ENCODE results near the gene TEX2. TPM values are rescaled to one million over a fixed set of nuclear protein-coding genes. Genes with fewer than 3 reads are reported as not detected.

The TEX2 gene
- total and polyA plus RNA-seq, 8 donors = 20.1 to 38.2 (median 24.5) TPM

- no peak overlapping the region for H3K4me3 ChIP-seq
- no peak overlapping the region for H3K27ac ChIP-seq
- intact Hi-C loops (cut with DNase I) = no loop called here
- H3K36me3 ChIP-seq = peaks cover 0 to 41% of the 10 kb centered on the region in 2 donors
- no peak for TF ChIP-seq CTCF (IDR thresholded peaks at IDR 0.05)
- no peaks in the 10 kb centered on the region for H3K9me3 ChIP-seq
- DNase-seq (no peak), ATAC-seq (no peak)
- H3K27me3 ChIP-seq = no peaks in the 10 kb centered on the region
- H3K4me1 ChIP-seq = no peaks in the 10 kb centered on the region
Observed at GRCh38 chr17:64163468-64163867, 99.6 kb downstream of the TEX2 start.

DNA sequence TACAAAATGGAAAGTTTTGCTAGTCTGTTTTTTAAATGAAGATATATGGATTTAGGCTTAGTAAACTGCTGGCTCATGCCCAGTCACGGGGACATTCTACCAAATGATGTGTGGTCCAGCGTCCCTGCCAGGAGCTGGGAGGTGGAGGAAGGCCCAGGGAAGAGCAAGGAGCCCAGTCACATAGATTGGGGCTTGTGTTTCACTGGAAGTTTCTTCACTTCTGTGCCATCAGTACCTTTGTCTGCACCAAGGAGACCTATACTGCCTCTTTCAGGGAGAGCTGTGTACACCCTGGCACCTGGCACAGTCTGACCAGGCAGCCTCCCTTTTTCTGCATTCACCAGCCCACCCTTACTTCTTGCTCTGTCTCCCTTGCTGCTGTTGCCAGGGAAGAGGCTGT, 100.5 kb downstream of the TEX2 start:
- ATAC-seq = no peak
- Histone ChIP-seq H3K27ac (no peak overlapping the region), H3K9me3 (no peaks in the 10 kb centered on the region), H3K4me3 (no peak overlapping the region), H3K4me1 (no peaks in the 10 kb centered on the region), H3K36me3 (peaks cover 0 to 39% of the 10 kb centered on the region in 2 donors), H3K27me3 (no peaks in the 10 kb centered on the region)
- intact Hi-C loops (cut with DNase I) = no loop called here
- DNase-seq = no peak
- TF ChIP-seq CTCF (IDR thresholded peaks at IDR 0.05) = no peak

DNA sequence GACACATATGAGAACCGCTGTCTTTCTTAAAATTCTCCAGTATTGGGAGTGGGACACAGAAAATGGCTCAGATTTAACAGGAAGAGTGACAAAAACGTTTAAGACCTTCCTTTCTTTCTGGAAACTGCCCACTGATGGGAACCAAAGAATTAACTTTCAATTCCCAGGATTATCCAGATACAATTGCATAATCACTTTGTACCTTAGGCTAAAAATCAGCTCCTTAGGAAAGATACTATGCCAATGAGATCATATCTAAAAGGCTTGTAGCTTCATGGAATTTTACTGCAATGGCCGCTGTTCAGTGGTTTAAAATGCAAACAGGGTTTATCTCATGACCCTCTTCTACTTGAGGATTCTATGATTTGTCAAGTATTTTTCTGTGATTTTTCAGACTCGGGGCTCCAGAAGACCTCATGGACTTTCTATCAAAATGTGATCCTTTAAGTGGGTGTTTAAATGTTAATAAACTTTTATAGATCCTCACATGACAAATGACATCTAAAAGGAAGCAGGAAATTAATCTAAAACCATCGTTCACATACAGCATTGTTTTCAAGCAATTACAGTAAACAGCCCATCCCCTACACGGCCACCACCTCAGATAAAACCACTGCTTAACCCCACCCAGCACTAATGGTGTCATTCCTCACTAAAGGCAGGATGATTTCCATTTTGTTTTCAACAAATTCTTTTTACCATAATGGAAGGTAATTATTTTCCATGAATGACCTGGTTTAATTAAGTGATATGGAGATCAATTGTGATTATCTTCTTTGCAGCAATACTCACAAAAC, 101.5 kb downstream of the TEX2 start:
- no peak for ATAC-seq
- peaks cover 6 to 7% of the 10 kb centered on the region in 2 donors for H3K4me1 ChIP-seq
- DNase-seq = no peak
- H3K27me3 ChIP-seq = no peaks in the 10 kb centered on the region
- H3K36me3 ChIP-seq = peaks cover 0 to 33% of the 10 kb centered on the region in 2 donors
- no peak for TF ChIP-seq CTCF (IDR thresholded peaks at IDR 0.05)
- intact Hi-C loops (cut with DNase I) = no loop called here
- H3K9me3 ChIP-seq = no peaks in the 10 kb centered on the region
- H3K4me3 ChIP-seq = no peak overlapping the region
- peak overlapping the region in 1 of 2 donors; percentile 48 for H3K27ac ChIP-seq

DNA sequence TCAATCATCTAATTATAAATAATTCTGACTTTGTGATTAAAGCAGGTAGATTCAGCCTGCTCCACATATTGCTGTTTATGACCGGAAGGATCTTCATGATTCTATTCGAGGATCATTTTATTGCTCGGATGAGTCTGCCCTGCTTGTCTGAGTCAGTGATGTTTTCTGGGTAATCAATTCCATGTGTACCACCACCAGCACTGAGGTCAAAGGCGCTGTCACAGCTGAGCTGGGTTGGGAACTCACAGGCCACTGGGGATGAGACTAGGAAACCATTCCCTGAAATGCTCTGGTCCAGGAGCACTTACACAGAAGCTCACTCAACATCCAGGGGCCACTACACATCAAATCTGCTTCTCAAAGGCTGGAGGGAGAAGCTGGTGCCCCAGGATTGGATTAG, 102.7 kb downstream of the TEX2 start:
- Histone ChIP-seq H3K27me3 (no peaks in the 10 kb centered on the region), H3K36me3 (peaks cover 0 to 21% of the 10 kb centered on the region in 2 donors), H3K4me1 (peaks cover 7 to 19% of the 10 kb centered on the region in 2 donors), H3K9me3 (no peaks in the 10 kb centered on the region), H3K4me3 (no peak overlapping the region), H3K27ac (no peak overlapping the region)
- ATAC-seq (no peak), DNase-seq (no peak)
- intact Hi-C loops (cut with DNase I) = no loop called here
- TF ChIP-seq CTCF (IDR thresholded peaks at IDR 0.05) = no peak

GRCh38 chr17:64158831-64159590, 104.0 kb downstream of the TEX2 start:
- DNase-seq (no peak), ATAC-seq (peak; percentile 9)
- Histone ChIP-seq H3K36me3 (peaks cover 0 to 23% of the 10 kb centered on the region in 2 donors), H3K4me1 (peaks cover 19 to 31% of the 10 kb centered on the region in 2 donors), H3K4me3 (no peak overlapping the region), H3K9me3 (no peaks in the 10 kb centered on the region), H3K27me3 (no peaks in the 10 kb centered on the region), H3K27ac (no peak overlapping the region)
- TF ChIP-seq CTCF (IDR thresholded peaks at IDR 0.05) = no peak
- intact Hi-C loops (cut with DNase I) = loop anchor here in 1 of 2 donors (10.0 kb wide), 1 partner anchor 106 kb away; the partner anchor contains the start of gene TEX2

All from left lung (tissue), 10 donors.